ENCODE results near the gene CENPC. TPM values are rescaled to one million over a fixed set of nuclear protein-coding genes. Genes with fewer than 3 reads are reported as not detected.

The CENPC gene
- total and polyA plus RNA-seq, 2 donors (not counting 1 experiment from before 2014, with no cell fraction given) = 11.7 to 67.0 TPM

- Histone ChIP-seq H3K4me3 (ENCODE audit: control extremely low read depth in 1 of 5, extremely low read depth in 1 of 5, insufficient read depth in 1 of 5, low read depth in 2 of 5, low read length in 4 of 5) (no peak overlapping the region), H4K20me1 (ENCODE audit: control insufficient read depth, insufficient read depth, low read length, poor library complexity, severe bottlenecking) (no peaks in the 10 kb centered on the region), H3K27ac (ENCODE audit: low read length in 2 of 2) (no peak overlapping the region), H3K79me2 (ENCODE audit: control insufficient read depth, insufficient read depth, low read length) (no peaks in the 10 kb centered on the region), H2AFZ (ENCODE audit: insufficient read depth, low read depth, low read length, poor library complexity, severe bottlenecking) (no peak overlapping the region), H3K4me1 (ENCODE audit: control insufficient read depth in 2 of 2, insufficient read depth in 2 of 2, low read length in 2 of 2) (no peaks in the 10 kb centered on the region), H3K36me3 (replicated peaks in 1 of 2; ENCODE audit: control extremely low read depth in 1 of 2, control insufficient read depth in 1 of 2, extremely low read depth in 1 of 2, insufficient read depth in 2 of 2, low read length in 1 of 2) (peaks cover 0 to 16% of the 10 kb centered on the region in 2 experiments), H3K4me2 (replicated peaks; ENCODE audit: low read depth, low read length, poor library complexity, severe bottlenecking) (no peak overlapping the region), H3K9me3 (ENCODE audit: control extremely low read depth in 1 of 3, control insufficient read depth in 2 of 3, insufficient read depth in 1 of 3, low read length in 2 of 3) (no peaks in the 10 kb centered on the region), H3K9ac (ENCODE audit: low read length) (no peak overlapping the region), H3K27me3 (replicated peaks in 1 of 4; ENCODE audit: control extremely low read depth in 1 of 4, control insufficient read depth in 3 of 4, insufficient read depth in 4 of 4, low read length in 3 of 4) (no peaks in the 10 kb centered on the region)
- no CpG with 5 or more reads among the region's 4 CpGs for WGBS (ENCODE audit: insufficient coverage)
- ATAC-seq (ENCODE audit: low read depth) (no peak), DNase-seq (no peak)
- Mint-ChIP-seq H3K9me3 (ENCODE audit: insufficient read depth) (peaks cover 3% of the 10 kb centered on the region), H3K27ac (no peak overlapping the region), H3K4me3 (no peak overlapping the region), H3K4me1 (peaks cover 9% of the 10 kb centered on the region), H3K27me3 (no peaks in the 10 kb centered on the region)
- intact Hi-C loops (cut with micrococcal nuclease) = no loop called here
- ChIA-PET POLR2A (no interaction called here), CTCF (no interaction called here)
- TF ChIP-seq EZH2 (IDR thresholded peaks at IDR 0.05; ENCODE audit: borderline replicate concordance, insufficient read depth, low read depth, low read length, poor library complexity, severe bottlenecking) = no peak
Measured at GRCh38 chr4:67438975-67439374, 106.3 kb downstream of the CENPC start.

GRCh38 chr4:67437974-67438713 is 107.2 kb downstream of the CENPC start:
- ATAC-seq (ENCODE audit: low read depth) = no peak
- no CpG with 5 or more reads among the region's 2 CpGs for WGBS (ENCODE audit: insufficient coverage)
- Mint-ChIP-seq H3K9me3 (ENCODE audit: insufficient read depth) (peaks cover 3% of the 10 kb centered on the region), H3K4me1 (peaks cover 9% of the 10 kb centered on the region), H3K4me3 (no peak overlapping the region), H3K27ac (no peak overlapping the region), H3K27me3 (no peaks in the 10 kb centered on the region)
- no peaks in the 10 kb centered on the region for H3K79me2 ChIP-seq (ENCODE audit: control insufficient read depth, insufficient read depth, low read length)
- H3K9ac ChIP-seq (ENCODE audit: low read length) = no peak overlapping the region
- H3K4me2 ChIP-seq (replicated peaks; ENCODE audit: low read depth, low read length, poor library complexity, severe bottlenecking) = no peak overlapping the region
- no peaks in the 10 kb centered on the region for H4K20me1 ChIP-seq (ENCODE audit: control insufficient read depth, insufficient read depth, low read length, poor library complexity, severe bottlenecking)
- CTCF ChIA-PET = no interaction called here
- H3K27me3 ChIP-seq (replicated peaks in 1 of 4; ENCODE audit: control extremely low read depth in 1 of 4, control insufficient read depth in 3 of 4, insufficient read depth in 4 of 4, low read length in 3 of 4) = no peaks in the 10 kb centered on the region
- H3K4me3 ChIP-seq (ENCODE audit: control extremely low read depth in 1 of 5, extremely low read depth in 1 of 5, insufficient read depth in 1 of 5, low read depth in 2 of 5, low read length in 4 of 5) = no peak overlapping the region
- H3K36me3 ChIP-seq (replicated peaks in 1 of 2; ENCODE audit: control extremely low read depth in 1 of 2, control insufficient read depth in 1 of 2, extremely low read depth in 1 of 2, insufficient read depth in 2 of 2, low read length in 1 of 2) = peaks cover 0 to 18% of the 10 kb centered on the region in 2 experiments
- no peak for DNase-seq
- POLR2A ChIA-PET = no interaction called here
- no peaks in the 10 kb centered on the region for H3K4me1 ChIP-seq (ENCODE audit: control insufficient read depth in 2 of 2, insufficient read depth in 2 of 2, low read length in 2 of 2)
- H3K27ac ChIP-seq (ENCODE audit: low read length in 2 of 2) = no peak overlapping the region
- no peak overlapping the region for H2AFZ ChIP-seq (ENCODE audit: insufficient read depth, low read depth, low read length, poor library complexity, severe bottlenecking)
- no peak for TF ChIP-seq EZH2 (IDR thresholded peaks at IDR 0.05; ENCODE audit: borderline replicate concordance, insufficient read depth, low read depth, low read length, poor library complexity, severe bottlenecking)
- no peak for TF ChIP-seq CTCF (IDR thresholded peaks at IDR 0.05)
- intact Hi-C loops (cut with micrococcal nuclease) = no loop called here
- H3K9me3 ChIP-seq (ENCODE audit: control extremely low read depth in 1 of 3, control insufficient read depth in 2 of 3, insufficient read depth in 1 of 3, low read length in 2 of 3) = no peaks in the 10 kb centered on the region

Measured in B cell (primary cell).